ENCODE results near the gene PATE3. TPM values are rescaled to one million over a fixed set of nuclear protein-coding genes. Genes with fewer than 3 reads are reported as not detected.

PATE3 gene
- polyA plus RNA-seq, 1 donor (not counting 4 experiments of a cell fraction or from before 2014, with no cell fraction given), result not detected

GRCh38 chr11:125797641-125798040 lies 9.7 kb downstream of the PATE3 start:
- Histone ChIP-seq H3K9ac (ENCODE audit: control insufficient read depth, extremely low read depth, insufficient read depth, low read length) (no peak overlapping the region), H3K79me2 (ENCODE audit: control insufficient read depth, insufficient read depth, low read length) (no peaks in the 10 kb centered on the region), H3K4me1 (ENCODE audit: control insufficient read depth, extremely low read depth, insufficient read depth, low read length) (no peaks in the 10 kb centered on the region), H3K4me2 (ENCODE audit: control insufficient read depth, extremely low read depth, insufficient read depth, low read depth, low read length) (no peak overlapping the region), H4K20me1 (ENCODE audit: control insufficient read depth, extremely low read depth, insufficient read depth, low read length) (no peaks in the 10 kb centered on the region), H3K27ac (ENCODE audit: control insufficient read depth, insufficient read depth, low read length) (no peak overlapping the region), H3K9me1 (ENCODE audit: control insufficient read depth, extremely low read depth, insufficient read depth, low read length) (no peaks in the 10 kb centered on the region), H2AFZ (ENCODE audit: control insufficient read depth, low read length) (no peak overlapping the region), H3K4me3 (ENCODE audit: control insufficient read depth in 2 of 3, extremely low read depth in 1 of 3, insufficient read depth in 2 of 3, low read depth in 1 of 3, low read length in 3 of 3) (no peak overlapping the region), H3K27me3 (ENCODE audit: control insufficient read depth, extremely low read depth, insufficient read depth, low read length) (no peaks in the 10 kb centered on the region), H3K36me3 (ENCODE audit: control insufficient read depth in 2 of 2, extremely low read depth in 1 of 2, insufficient read depth in 2 of 2, low read length in 2 of 2) (no peaks in the 10 kb centered on the region), H3K9me3 (ENCODE audit: control insufficient read depth, low read depth, low read length) (no peaks in the 10 kb centered on the region)
- FAIRE-seq (no peak), DNase-seq (ENCODE audit: low read depth, low spot score) (no peak)
- dilution Hi-C loops (cut with MboI; ENCODE audit: extremely low pct_ligation_motif_present, low sequenced_read_pairs), result no loop called here
- TF ChIP-seq, protein P1, sequence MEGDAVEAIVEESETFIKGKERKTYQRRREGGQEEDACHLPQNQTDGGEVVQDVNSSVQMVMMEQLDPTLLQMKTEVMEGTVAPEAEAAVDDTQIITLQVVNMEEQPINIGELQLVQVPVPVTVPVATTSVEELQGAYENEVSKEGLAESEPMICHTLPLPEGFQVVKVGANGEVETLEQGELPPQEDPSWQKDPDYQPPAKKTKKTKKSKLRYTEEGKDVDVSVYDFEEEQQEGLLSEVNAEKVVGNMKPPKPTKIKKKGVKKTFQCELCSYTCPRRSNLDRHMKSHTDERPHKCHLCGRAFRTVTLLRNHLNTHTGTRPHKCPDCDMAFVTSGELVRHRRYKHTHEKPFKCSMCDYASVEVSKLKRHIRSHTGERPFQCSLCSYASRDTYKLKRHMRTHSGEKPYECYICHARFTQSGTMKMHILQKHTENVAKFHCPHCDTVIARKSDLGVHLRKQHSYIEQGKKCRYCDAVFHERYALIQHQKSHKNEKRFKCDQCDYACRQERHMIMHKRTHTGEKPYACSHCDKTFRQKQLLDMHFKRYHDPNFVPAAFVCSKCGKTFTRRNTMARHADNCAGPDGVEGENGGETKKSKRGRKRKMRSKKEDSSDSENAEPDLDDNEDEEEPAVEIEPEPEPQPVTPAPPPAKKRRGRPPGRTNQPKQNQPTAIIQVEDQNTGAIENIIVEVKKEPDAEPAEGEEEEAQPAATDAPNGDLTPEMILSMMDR (optimal IDR thresholded peaks at IDR 0.05 in 1 of 3, IDR thresholded peaks at IDR 0.05 in 1 of 3, conservative IDR thresholded peaks at IDR 0.05 in 1 of 3; ENCODE audit: extremely low read depth in 1 of 3, insufficient read depth in 2 of 3, low read length in 3 of 3), result no peak

DNA sequence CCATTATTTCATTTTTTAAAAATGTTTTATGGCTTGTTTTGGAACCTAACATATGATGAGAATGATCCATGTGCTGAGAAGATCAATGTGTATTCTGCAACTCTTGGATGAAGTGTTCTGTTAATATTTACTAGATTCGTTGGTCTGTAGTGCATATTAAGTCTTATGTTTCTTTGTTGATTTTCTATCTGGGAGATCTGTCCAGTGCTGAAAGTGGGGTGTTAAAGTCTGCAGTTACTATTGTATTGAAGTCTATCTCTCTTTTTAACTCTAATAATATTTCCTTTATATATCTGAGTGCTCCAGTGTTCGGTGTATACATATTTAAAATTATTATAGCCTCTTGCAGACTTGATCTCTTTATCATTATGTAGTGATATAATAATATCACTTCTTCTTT lies 11.9 kb downstream of the PATE3 start:
- no peak overlapping the region for H3K4me2 ChIP-seq (ENCODE audit: control insufficient read depth, extremely low read depth, insufficient read depth, low read depth, low read length)
- no peaks in the 10 kb centered on the region for H4K20me1 ChIP-seq (ENCODE audit: control insufficient read depth, extremely low read depth, insufficient read depth, low read length)
- no peaks in the 10 kb centered on the region for H3K9me3 ChIP-seq (ENCODE audit: control insufficient read depth, low read depth, low read length)
- H3K9me1 ChIP-seq (ENCODE audit: control insufficient read depth, extremely low read depth, insufficient read depth, low read length), result no peaks in the 10 kb centered on the region
- no peaks in the 10 kb centered on the region for H3K27me3 ChIP-seq (ENCODE audit: control insufficient read depth, extremely low read depth, insufficient read depth, low read length)
- H3K36me3 ChIP-seq (ENCODE audit: control insufficient read depth in 2 of 2, extremely low read depth in 1 of 2, insufficient read depth in 2 of 2, low read length in 2 of 2), result no peaks in the 10 kb centered on the region
- FAIRE-seq (no peak), DNase-seq (ENCODE audit: low read depth, low spot score) (no peak)
- no peak overlapping the region for H3K9ac ChIP-seq (ENCODE audit: control insufficient read depth, extremely low read depth, insufficient read depth, low read length)
- H3K4me3 ChIP-seq (ENCODE audit: control insufficient read depth in 2 of 3, extremely low read depth in 1 of 3, insufficient read depth in 2 of 3, low read depth in 1 of 3, low read length in 3 of 3), result no peak overlapping the region
- dilution Hi-C loops (cut with MboI; ENCODE audit: extremely low pct_ligation_motif_present, low sequenced_read_pairs), result no loop called here
- TF ChIP-seq, protein P1 (optimal IDR thresholded peaks at IDR 0.05 in 1 of 3, IDR thresholded peaks at IDR 0.05 in 1 of 3, conservative IDR thresholded peaks at IDR 0.05 in 1 of 3; ENCODE audit: extremely low read depth in 1 of 3, insufficient read depth in 2 of 3, low read length in 3 of 3), result no peak
- no peak for TF ChIP-seq EZH2 (IDR thresholded peaks at IDR 0.05; ENCODE audit: low read length)
- H3K4me1 ChIP-seq (ENCODE audit: control insufficient read depth, extremely low read depth, insufficient read depth, low read length), result no peaks in the 10 kb centered on the region
- no peaks in the 10 kb centered on the region for H3K79me2 ChIP-seq (ENCODE audit: control insufficient read depth, insufficient read depth, low read length)
- no peak overlapping the region for H3K27ac ChIP-seq (ENCODE audit: control insufficient read depth, insufficient read depth, low read length)
- H2AFZ ChIP-seq (ENCODE audit: control insufficient read depth, low read length), result no peak overlapping the region

Measured in keratinocyte (primary cell).